HCT116 (cell line): Measurements from ENCODE around the gene ANO8. TPM values are rescaled to one million over a fixed set of nuclear protein-coding genes. Genes with fewer than 3 reads are reported as not detected.

ENCODE experiments used
- ATAC-seq: fragments of 200-7000 bp; cut with Tn5 transposase; 2 replicates; pipeline ENCODE4 v1.9.1; 2020; ENCODE audit warnings: mild to moderate bottlenecking, moderate library complexity
- BruUV-seq: library from RNA; stranded (reverse); fragments of 400-500 nt; replicated peaks from 2 replicates; lab custom pipeline; 2021; lab: Mats Ljungman, UMichigan
- CTCF ChIA-PET: fragments of 300-600 bp; sonication (Branson Sonifier 250); formaldehyde crosslinking; loops from one replicate; lab custom pipeline; 2021; ENCODE audit warnings: antibody characterized with exemption; lab: Charles Lee
- POLR2A ChIA-PET: fragments of 300-600, 350-600 bp; sonication (Branson Sonifier 250); formaldehyde crosslinking; loops from one replicate; lab custom pipeline; 2021; ENCODE audit warnings: antibody characterized with exemption; lab: Charles Lee
- RAD21 ChIA-PET, 2 experiments: fragments of 300-600 bp; sonication (Branson Sonifier 250); formaldehyde crosslinking; loops; one replicate each; lab custom pipeline; 2023; ENCODE audit warnings: low total read pairs in 2 of 2; ENCODE audit not compliant: uncharacterized antibody in 2 of 2, unreplicated experiment in 2 of 2, low non-redundant PET in 1 of 2; lab: Charles Lee
- DNase-seq: peaks from one replicate; pipeline ENCODE4 v3.0.0-alpha.2; 2010; ENCODE audit warnings: low read depth, low spot score
- H2AFZ ChIP-seq: fragments of 200-600 bp; shearing (Covaris generic), sonication (generic); 2 replicates; pipeline ENCODE4 v1.6.1; 2017; ENCODE audit warnings: low read depth, mixed run types, mixed read lengths, antibody characterized with exemption, low read length; ENCODE audit not compliant: poor library complexity, severe bottlenecking
- H3K27ac ChIP-seq: 2 replicates; pipeline ENCODE4 v1.5.1; 2012; ENCODE audit warnings: low read depth, low read length
- H3K27me3 ChIP-seq: fragments of 200-600 bp; sonication (generic); 2 replicates; pipeline ENCODE4 v1.6.1; 2016; ENCODE audit warnings: mixed run types, low read length, mixed read lengths; ENCODE audit not compliant: insufficient read depth
- H3K36me3 ChIP-seq, 2 experiments: fragments of 200-500 bp in 1 of 2; fragments of 200-600 bp in 1 of 2; sonication (Bioruptor generic) in 1 of 2; sonication (generic) in 1 of 2; 2 replicates each; pipeline versions ENCODE4 v1.5.1 to v1.6.1; 2014 to 2016; ENCODE audit warnings: low read length in 2 of 2, inconsistent platforms in 1 of 2, mixed read lengths in 1 of 2, mixed run types in 1 of 2; ENCODE audit not compliant: insufficient read depth in 2 of 2, control insufficient read depth in 1 of 2
- H3K4me1 ChIP-seq, 2 experiments: fragments of 200-600 bp in 1 of 2; sonication (generic) in 1 of 2; 2 replicates each; pipeline versions ENCODE4 v1.5.1 to v1.6.1; 2012 to 2017; ENCODE audit warnings: low read length in 2 of 2, inconsistent platforms in 1 of 2, mild to moderate bottlenecking in 1 of 2, mixed read lengths in 1 of 2, mixed run types in 1 of 2, moderate library complexity in 1 of 2; ENCODE audit not compliant: insufficient read depth in 2 of 2, control insufficient read depth in 1 of 2
- H3K4me2 ChIP-seq: fragments of 200-600 bp; sonication (generic); 2 replicates; pipeline ENCODE4 v1.6.1; 2017; ENCODE audit warnings: mixed run types, low read length, mixed read lengths
- H3K4me3 ChIP-seq, 2 experiments: fragments of 200-600 bp in 1 of 2; sonication (generic) in 1 of 2; replicated peaks in 1 of 2; 2 replicates each; pipeline ENCODE4 v1.5.1; 2011 to 2016; ENCODE audit warnings: low read length in 2 of 2, control low read depth in 1 of 2, low read depth in 1 of 2, mild to moderate bottlenecking in 1 of 2, mixed read lengths in 1 of 2, mixed run types in 1 of 2
- H3K79me2 ChIP-seq: fragments of 200-600 bp; sonication (generic); 2 replicates; pipeline ENCODE4 v1.6.1; 2017; ENCODE audit warnings: mild to moderate bottlenecking, mixed run types, low read length, moderate library complexity, mixed read lengths; ENCODE audit not compliant: insufficient read depth
- H3K9ac ChIP-seq: fragments of 200-600 bp; sonication (generic); 2 replicates; pipeline ENCODE4 v1.6.1; 2016; ENCODE audit warnings: low read length, mixed read lengths
- H3K9me2 ChIP-seq: fragments of 200-600 bp; sonication (generic), shearing (Covaris generic); 2 replicates; pipeline ENCODE4 v1.6.1; 2017; ENCODE audit warnings: mixed run types, mild to moderate bottlenecking, moderate library complexity; ENCODE audit not compliant: insufficient read depth
- H3K9me3 ChIP-seq, 2 experiments: fragments of 200-500 bp in 1 of 2; fragments of 200-600 bp in 1 of 2; sonication (Bioruptor generic) in 1 of 2; sonication (generic) in 1 of 2; 2 replicates each; pipeline ENCODE4 v1.6.1; 2014 to 2017; ENCODE audit warnings: low read length in 2 of 2, mixed read lengths in 2 of 2, inconsistent platforms in 1 of 2, low read depth in 1 of 2, mild to moderate bottlenecking in 1 of 2, mixed run types in 1 of 2, moderate library complexity in 1 of 2; ENCODE audit not compliant: control insufficient read depth in 1 of 2, insufficient read depth in 1 of 2
- H4K20me1 ChIP-seq: fragments of 200-600 bp; sonication (generic), shearing (Covaris generic); 2 replicates; pipeline ENCODE4 v1.6.1; 2017; ENCODE audit warnings: mixed run types, mild to moderate bottlenecking, moderate library complexity; ENCODE audit not compliant: insufficient read depth
- CBX3 ChIP-seq: IDR thresholded peaks from 2 replicates; pipeline ENCODE4 v1.6.1; 2012; ENCODE audit warnings: low read depth
- CEBPB ChIP-seq: IDR thresholded peaks from 2 replicates; pipeline ENCODE4 v1.6.1; 2012; ENCODE audit warnings: low read depth
- EGR1 ChIP-seq: IDR thresholded peaks from 2 replicates; pipeline ENCODE4 v1.6.1; 2012; ENCODE audit warnings: low read depth
- POLR2AphosphoS5 ChIP-seq: IDR thresholded peaks from 2 replicates; pipeline ENCODE4 v1.6.1; 2011; ENCODE audit warnings: mild to moderate bottlenecking, low read depth, low read length, moderate library complexity
- RAD21 ChIP-seq: IDR thresholded peaks from 2 replicates; pipeline ENCODE4 v1.6.1; 2012; ENCODE audit warnings: low read depth, mild to moderate bottlenecking
- SIN3A ChIP-seq: IDR thresholded peaks from 2 replicates; pipeline ENCODE4 v1.6.1; 2012; ENCODE audit warnings: low read depth
- TCF7L2 ChIP-seq: IDR thresholded peaks from 2 replicates; pipeline ENCODE4 v1.7.0; 2011; ENCODE audit warnings: borderline replicate concordance, inconsistent platforms; ENCODE audit not compliant: insufficient read depth, insufficient read length; ENCODE audit errors: extremely low read depth
- ZFX ChIP-seq: fragments of 450-650 bp; IDR thresholded peaks from 2 replicates; pipeline ENCODE4 v1.6.1; 2017
- intact Hi-C: fragments of 100-400 bp; cut with micrococcal nuclease; formaldehyde crosslinking; loops from 2 replicates; pipeline ENCODE4 v1.10.0; 2022
- total RNA-seq: library from RNA; stranded (reverse); gene quantifications from one replicate; pipeline ENCODE4 v1.2.1, GENCODE V29; 2021; ENCODE audit not compliant: unreplicated experiment
- TF ChIP-seq, protein P1 (sequence below): IDR thresholded peaks from 2 replicates; pipeline ENCODE4 v1.6.1; 2012
- TF ChIP-seq, protein P2 (sequence below): IDR thresholded peaks from 2 replicates; pipeline ENCODE4 v1.6.1; 2011; ENCODE audit warnings: mild to moderate bottlenecking, low read length, moderate library complexity; ENCODE audit not compliant: insufficient replicate concordance; ENCODE audit errors: extremely low read depth

ANO8 gene
- total RNA-seq, 1 experiment from 2014 or later: 22.9 TPM

DNA sequence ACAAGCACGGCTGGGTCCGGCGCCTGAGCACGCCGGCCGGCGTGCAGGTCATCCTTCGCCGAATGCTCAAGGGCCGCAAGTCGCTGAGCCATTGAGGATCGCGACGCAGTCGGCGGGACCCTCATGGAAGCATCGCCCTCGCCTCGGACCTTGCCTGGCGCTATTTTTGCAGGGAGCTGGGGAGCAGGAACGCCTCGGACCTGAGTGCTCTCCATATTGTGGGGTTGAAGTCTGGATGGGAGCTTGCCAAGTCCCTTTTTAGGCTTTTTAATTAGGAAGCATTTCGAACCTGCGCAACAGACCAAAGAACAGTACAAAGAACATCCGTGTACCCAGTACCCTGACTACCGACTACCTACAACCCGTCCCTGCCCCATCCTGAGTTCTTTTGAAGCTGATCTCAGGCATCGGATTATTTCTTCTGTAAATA, 28.4 kb downstream of the ANO8 start:
- Histone ChIP-seq H3K9ac (peak overlapping the region; percentile 96), H3K27me3 (no peaks in the 10 kb centered on the region), H2AFZ (no peak overlapping the region), H3K9me3 (no peaks in the 10 kb centered on the region), H3K36me3 (no peaks in the 10 kb centered on the region), H3K27ac (peak overlapping the region; percentile 92), H3K4me1 (peaks cover 46 to 72% of the 10 kb centered on the region in 2 experiments), H3K4me2 (peak overlapping the region; percentile 97), H4K20me1 (no peaks in the 10 kb centered on the region), H3K9me2 (no peaks in the 10 kb centered on the region), H3K79me2 (peaks cover 32% of the 10 kb centered on the region), H3K4me3 (peak overlapping the region; percentile 81 to 85)
- no TSS peak for BruUV-seq
- intact Hi-C loops: no loop called here
- no peak for ATAC-seq
- CTCF ChIA-PET: interaction anchor here (0.5 to 1.6 kb wide), 3 partner anchors 27 to 80 kb away, joined by 3 to 5 read pairs (median 3); no protein-coding TSS in a partner anchor
- TF ChIP-seq CBX3: no peak
- no peak for TF ChIP-seq RAD21
- TF ChIP-seq, protein P1, sequence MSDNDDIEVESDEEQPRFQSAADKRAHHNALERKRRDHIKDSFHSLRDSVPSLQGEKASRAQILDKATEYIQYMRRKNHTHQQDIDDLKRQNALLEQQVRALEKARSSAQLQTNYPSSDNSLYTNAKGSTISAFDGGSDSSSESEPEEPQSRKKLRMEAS: peak; percentile 54
- TF ChIP-seq TCF7L2: no peak
- no peak for TF ChIP-seq CEBPB
- TF ChIP-seq POLR2AphosphoS5: no peak
- TF ChIP-seq, protein P2, sequence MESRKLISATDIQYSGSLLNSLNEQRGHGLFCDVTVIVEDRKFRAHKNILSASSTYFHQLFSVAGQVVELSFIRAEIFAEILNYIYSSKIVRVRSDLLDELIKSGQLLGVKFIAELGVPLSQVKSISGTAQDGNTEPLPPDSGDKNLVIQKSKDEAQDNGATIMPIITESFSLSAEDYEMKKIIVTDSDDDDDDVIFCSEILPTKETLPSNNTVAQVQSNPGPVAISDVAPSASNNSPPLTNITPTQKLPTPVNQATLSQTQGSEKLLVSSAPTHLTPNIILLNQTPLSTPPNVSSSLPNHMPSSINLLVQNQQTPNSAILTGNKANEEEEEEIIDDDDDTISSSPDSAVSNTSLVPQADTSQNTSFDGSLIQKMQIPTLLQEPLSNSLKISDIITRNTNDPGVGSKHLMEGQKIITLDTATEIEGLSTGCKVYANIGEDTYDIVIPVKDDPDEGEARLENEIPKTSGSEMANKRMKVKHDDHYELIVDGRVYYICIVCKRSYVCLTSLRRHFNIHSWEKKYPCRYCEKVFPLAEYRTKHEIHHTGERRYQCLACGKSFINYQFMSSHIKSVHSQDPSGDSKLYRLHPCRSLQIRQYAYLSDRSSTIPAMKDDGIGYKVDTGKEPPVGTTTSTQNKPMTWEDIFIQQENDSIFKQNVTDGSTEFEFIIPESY: no peak
- TF ChIP-seq SIN3A: no peak
- peak; percentile 58 for TF ChIP-seq ZFX
- no peak for TF ChIP-seq EGR1
- DNase-seq: no peak
- RAD21 ChIA-PET: no interaction called here
- POLR2A ChIA-PET: interaction anchor here (0.9 to 1.6 kb wide), 3 partner anchors 11 to 26 kb away, joined by 3 to 5 read pairs (median 3); no protein-coding TSS in a partner anchor
